CD4-positive, alpha-beta T cell (primary cell): ENCODE measurements around the gene ATOX1. TPM values are rescaled to one million over a fixed set of nuclear protein-coding genes. Genes with fewer than 3 reads are reported as not detected.

Experiments
- ATAC-seq: fragments of 200-7000 bp; cut with Tn5 transposase; one replicate; pipeline ENCODE4 v1.10.0; 2022; ENCODE audit warnings: mild to moderate bottlenecking; ENCODE audit not compliant: poor library complexity
- CTCF ChIA-PET: fragments of 350-600 bp; sonication (Branson Sonifier 250); formaldehyde crosslinking; loops from one replicate; lab custom pipeline; 2021; ENCODE audit warnings: antibody characterized with exemption, inconsistent platforms; lab: Charles Lee
- POLR2A ChIA-PET: fragments of 350-600 bp; sonication (Branson Sonifier 250); formaldehyde crosslinking; loops from one replicate; lab custom pipeline; 2021; ENCODE audit warnings: antibody characterized with exemption, inconsistent platforms; lab: Charles Lee
- DNase-seq, 14 experiments: peaks; one replicate each; pipeline ENCODE4 v3.0.0-alpha.2; 2013 to 2020; ENCODE audit warnings: mixed read lengths in 2 of 14
- H3K27ac ChIP-seq, 2 donors: one replicate each; pipeline versions ENCODE4 v1.5.1 to v1.7.0; 2013; ENCODE audit warnings: low read length in 2 of 2, low read depth in 1 of 2, mild to moderate bottlenecking in 1 of 2
- H3K27me3 ChIP-seq, 2 experiments: 1 replicate in 1 of 2; 2 replicates in 1 of 2; pipeline versions ENCODE4 v1.6.1 to v1.7.0; 2013; ENCODE audit warnings: low read length in 2 of 2, control low read depth in 1 of 2, mild to moderate bottlenecking in 1 of 2, moderate library complexity in 1 of 2; ENCODE audit not compliant: insufficient read depth in 2 of 2, control insufficient read depth in 1 of 2
- H3K36me3 ChIP-seq: one replicate; pipeline ENCODE4 v1.6.1; 2013; ENCODE audit warnings: low read length, control low read depth; ENCODE audit not compliant: insufficient read depth
- H3K4me1 ChIP-seq: one replicate; pipeline ENCODE4 v1.6.1; 2013; ENCODE audit warnings: low read length, control low read depth; ENCODE audit not compliant: insufficient read depth
- H3K4me3 ChIP-seq: one replicate; pipeline ENCODE4 v1.5.1; 2013; ENCODE audit warnings: mild to moderate bottlenecking, low read length, moderate library complexity
- H3K9me3 ChIP-seq, 2 experiments: 1 replicate in 1 of 2; 2 replicates in 1 of 2; pipeline versions ENCODE4 v1.6.1 to v1.7.0; 2013; ENCODE audit warnings: low read length in 2 of 2, mild to moderate bottlenecking in 2 of 2, control low read depth in 1 of 2, moderate library complexity in 1 of 2; ENCODE audit not compliant: control insufficient read depth in 1 of 2, insufficient read depth in 1 of 2
- H3K27ac Mint-ChIP-seq: one replicate; pipeline ENCODE4 v1.8.0; 2020; ENCODE audit warnings: mixed read lengths
- H3K27me3 Mint-ChIP-seq: one replicate; pipeline ENCODE4 v1.8.0; 2021; ENCODE audit warnings: mixed read lengths
- H3K36me3 Mint-ChIP-seq: one replicate; pipeline ENCODE4 v1.8.0; 2021; ENCODE audit warnings: low read depth, mixed read lengths
- H3K4me1 Mint-ChIP-seq: one replicate; pipeline ENCODE4 v1.8.0; 2021; ENCODE audit warnings: low read depth, mixed read lengths
- H3K4me3 Mint-ChIP-seq: one replicate; pipeline ENCODE4 v1.8.0; 2020; ENCODE audit warnings: mild to moderate bottlenecking, mixed read lengths
- H3K9me3 Mint-ChIP-seq: one replicate; pipeline ENCODE4 v1.8.0; 2020; ENCODE audit warnings: mixed read lengths
- CTCF ChIP-seq: fragments of 200-600 bp; IDR thresholded peaks from one replicate; pipeline ENCODE4 v1.8.0; 2022; ENCODE audit warnings: antibody characterized with exemption, mild to moderate bottlenecking
- intact Hi-C, 2 experiments: fragments of 100-400 bp; cut with DNase I in 1 of 2; cut with micrococcal nuclease in 1 of 2; formaldehyde crosslinking; loops; one replicate each; pipeline versions ENCODE4 v1.15.1 to v1.9.0; 2023 to 2025; cut with DNase I, micrococcal nuclease
- total RNA-seq, 174 experiments: library from RNA in 2 of 174; stranded (reverse) in 2 of 174; gene quantifications; one replicate each; pipeline ENCODE4 v1.2.3 and lab custom pipeline; 2021 to 2026

The ATOX1 gene
- total RNA-seq, 2 experiments from 2014 or later = 11.2 to 13.3 TPM

DNA sequence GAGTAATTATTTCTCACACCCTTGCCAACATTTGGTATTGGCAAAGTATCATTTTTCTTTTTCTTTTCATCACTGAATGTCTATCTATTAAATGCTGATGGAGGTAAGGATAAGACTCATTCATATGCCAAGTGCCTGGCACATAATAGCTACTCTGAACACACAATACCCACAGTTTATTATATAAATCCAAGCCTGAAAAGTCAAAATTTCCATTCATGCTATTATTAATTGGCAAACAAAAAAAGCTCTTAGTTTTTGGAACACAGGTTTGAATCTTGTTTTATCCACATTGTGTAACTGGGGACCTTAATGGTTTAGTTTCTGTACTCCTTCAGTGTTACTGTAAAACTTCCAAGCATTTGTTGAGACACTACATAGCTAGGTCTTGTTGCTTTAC, 6.4 kb upstream of the ATOX1 start:
- TF ChIP-seq CTCF = no peak
- Histone ChIP-seq H3K27ac (no peak overlapping the region), H3K36me3 (no peaks in the 10 kb centered on the region), H3K27me3 (no peaks in the 10 kb centered on the region), H3K9me3 (no peaks in the 10 kb centered on the region), H3K4me1 (peaks cover 7% of the 10 kb centered on the region), H3K4me3 (no peak overlapping the region)
- Mint-ChIP-seq H3K36me3 (no peaks in the 10 kb centered on the region), H3K27ac (no peak overlapping the region), H3K27me3 (no peaks in the 10 kb centered on the region), H3K4me1 (peaks cover 6% of the 10 kb centered on the region), H3K9me3 (no peaks in the 10 kb centered on the region), H3K4me3 (no peak overlapping the region)
- CTCF ChIA-PET = interaction anchor here (1.0 kb wide), 1 partner anchor 12 kb away, joined by 5 read pairs; no protein-coding TSS in a partner anchor
- ATAC-seq (no peak), DNase-seq (no peak)
- POLR2A ChIA-PET = no interaction called here
- intact Hi-C loops = loop anchor here in 1 of 2 experiments (5.0 to 10.0 kb wide), 3 partner anchors 262 to 1310 kb away; no protein-coding TSS in a partner anchor

- ATAC-seq (peak; percentile 13), DNase-seq (peak in 1 of 14 experiments; percentile 4)
- Mint-ChIP-seq H3K4me3 (peak overlapping the region; percentile 97), H3K27ac (peak overlapping the region; percentile 95), H3K4me1 (peaks cover 47% of the 10 kb centered on the region), H3K27me3 (no peaks in the 10 kb centered on the region), H3K36me3 (peaks cover 5% of the 10 kb centered on the region), H3K9me3 (no peaks in the 10 kb centered on the region)
- Histone ChIP-seq H3K36me3 (peaks cover 3% of the 10 kb centered on the region), H3K27me3 (no peaks in the 10 kb centered on the region), H3K27ac (peak overlapping the region; percentile 42 to 68), H3K9me3 (no peaks in the 10 kb centered on the region), H3K4me1 (peaks cover 39% of the 10 kb centered on the region), H3K4me3 (peak overlapping the region; percentile 95)
- TF ChIP-seq CTCF = no peak
- ChIA-PET CTCF (interaction anchor here (1.9 to 2.4 kb wide), 2 partner anchors 8 to 13 kb away, joined by 6 to 8 read pairs; partner anchors contain the start of gene G3BP1), POLR2A (interaction anchor here (1.0 to 7.7 kb wide), 5 partner anchors 9 to 17 kb away, joined by 3 to 160 read pairs (median 4); partner anchors contain the start of gene G3BP1)
- intact Hi-C loops = loop anchor here (1.0 to 10.0 kb wide), 3 partner anchors 13 to 673 kb away; partner anchors contain the start of genes G3BP1 (in 2 of the 2), GM2A (in 1 of the 2) and TNIP1 (in 1 of the 2)
Observed at GRCh38 chr5:151758141-151758429, 346 bp downstream of the ATOX1 start.

GRCh38 chr5:151757233-151758140, 944 bp downstream of the ATOX1 start:
- Histone ChIP-seq H3K36me3 (peaks cover 6% of the 10 kb centered on the region), H3K4me1 (peaks cover 39% of the 10 kb centered on the region), H3K9me3 (no peaks in the 10 kb centered on the region), H3K27ac (peak overlapping the region; percentile 42 to 68), H3K27me3 (no peaks in the 10 kb centered on the region), H3K4me3 (peak overlapping the region; percentile 95)
- peak in 6 of 14 experiments; percentile 15 to 58 (median 44) for DNase-seq
- Mint-ChIP-seq H3K4me3 (peak overlapping the region; percentile 97), H3K4me1 (peaks cover 53% of the 10 kb centered on the region), H3K27me3 (no peaks in the 10 kb centered on the region), H3K27ac (peak overlapping the region; percentile 95), H3K9me3 (no peaks in the 10 kb centered on the region), H3K36me3 (peaks cover 11% of the 10 kb centered on the region)
- peak; percentile 9 for ATAC-seq
- CTCF ChIA-PET = interaction anchor here (1.9 to 2.4 kb wide), 3 partner anchors 8 to 14 kb away, joined by 6 to 10 read pairs (median 8); partner anchors contain the start of gene G3BP1
- TF ChIP-seq CTCF = no peak
- intact Hi-C loops = loop anchor here (1.0 to 10.0 kb wide), 3 partner anchors 14 to 673 kb away; partner anchors contain the start of genes G3BP1 (in 2 of the 2), GM2A (in 1 of the 2) and TNIP1 (in 1 of the 2)
- POLR2A ChIA-PET = interaction anchor here (1.0 to 7.7 kb wide), 4 partner anchors 8 to 18 kb away, joined by 3 to 160 read pairs (median 5); partner anchors contain the start of gene G3BP1
